HL-60/S4 treated with phorbol 12-myristate 13-acetate at 8.2 ng/mL for 4 days and 3 days (cell line): ENCODE data around the gene GLI2.

Experiments
- in situ Hi-C: fragments of 300-500 bp; cut with MboI; formaldehyde crosslinking; loops from 2 replicates; pipeline ENCODE4 v1.15.0; 2022; ENCODE audit warnings: low sequenced_read_pairs

The GLI2 gene

GRCh38 chr2:120750488-120751210, 15.0 kb downstream of the GLI2 start:
- in situ Hi-C loops, result no loop called here

- in situ Hi-C loops, result no loop called here
These were observed 15.9 kb downstream of the GLI2 start for GRCh38 chr2:120751553-120751952.

- in situ Hi-C loops, result no loop called here
These were observed 18.6 kb downstream of the GLI2 start for GRCh38 chr2:120754067-120754960.

GRCh38 chr2:120758181-120759144, 22.8 kb downstream of the GLI2 start:
- in situ Hi-C loops, result no loop called here

GRCh38 chr2:120759543-120760331, 24.1 kb downstream of the GLI2 start:
- in situ Hi-C loops, result no loop called here

GRCh38 chr2:120760446-120761135, 24.9 kb downstream of the GLI2 start:
- in situ Hi-C loops, result no loop called here

GRCh38 chr2:120761164-120761861, 25.6 kb downstream of the GLI2 start:
- in situ Hi-C loops, result no loop called here

GRCh38 chr2:120761911-120762310, 26.2 kb downstream of the GLI2 start:
- in situ Hi-C loops, result no loop called here

- in situ Hi-C loops, result no loop called here
These were observed 26.8 kb downstream of the GLI2 start for GRCh38 chr2:120762341-120763061.

GRCh38 chr2:120763508-120763907, 27.8 kb downstream of the GLI2 start:
- in situ Hi-C loops, result no loop called here

GRCh38 chr2:120763931-120764330, 28.3 kb downstream of the GLI2 start:
- in situ Hi-C loops, result no loop called here

GRCh38 chr2:120764492-120764891, 28.8 kb downstream of the GLI2 start:
- in situ Hi-C loops, result no loop called here

GRCh38 chr2:120764991-120765677, 29.5 kb downstream of the GLI2 start:
- in situ Hi-C loops, result no loop called here

GRCh38 chr2:120765678-120766469, 30.2 kb downstream of the GLI2 start:
- in situ Hi-C loops, result no loop called here

GRCh38 chr2:120766470-120767351, 31.0 kb downstream of the GLI2 start:
- in situ Hi-C loops, result no loop called here

- in situ Hi-C loops, result no loop called here
These were observed 31.9 kb downstream of the GLI2 start for GRCh38 chr2:120767486-120768005.
